HepG2 (cell line): ENCODE results near the gene PCAT7. TPM values are rescaled to one million over a fixed set of nuclear protein-coding genes. Genes with fewer than 3 reads are reported as not detected.

Source experiments
- ATAC-seq: fragments of 200-7000 bp; cut with Tn5 transposase; 3 replicates; pipeline ENCODE4 v1.9.1; 2020; ENCODE audit warnings: mild to moderate bottlenecking, moderate library complexity
- BruUV-seq: library from RNA; stranded (reverse); fragments of 400-500 nt; replicated peaks from 2 replicates; lab custom pipeline; 2021; lab: Mats Ljungman, UMichigan
- CTCF ChIA-PET: fragments of 300-600 bp; formaldehyde crosslinking; extraction: SDS; loops from one replicate; lab custom pipeline; 2021; ENCODE audit warnings: low total read pairs, inconsistent platforms, low intra/inter-chr PET ratio; lab: Yijun Ruan, JAX
- POLR2A ChIA-PET: fragments of 350-600 bp; sonication (Branson Sonifier 250); formaldehyde crosslinking; loops from one replicate; lab custom pipeline; 2020; ENCODE audit warnings: antibody characterized with exemption, inconsistent platforms; lab: Yijun Ruan, JAX
- DNase-seq: peaks from one replicate; pipeline ENCODE4 v3.0.0-alpha.2; 2015; ENCODE audit warnings: low spot score
- FAIRE-seq: peaks from 3 replicates; lab custom pipeline; 2011; peaks lifted over from hg19 to GRCh38; lab: Jason Lieb, UNC
- H2AFZ ChIP-seq: one replicate; pipeline ENCODE4 v1.6.1; 2011; ENCODE audit warnings: low read length, inconsistent platforms
- H3K27ac ChIP-seq: fragments of 300-600 bp; 3 replicates; pipeline ENCODE4 v1.8.0; 2011; ENCODE audit warnings: mixed run types, mild to moderate bottlenecking, mixed read lengths, low read length, inconsistent platforms; ENCODE audit not compliant: insufficient read depth; ENCODE audit errors: extremely low read length
- H3K27me3 ChIP-seq, 2 experiments: fragments of 200-600 bp in 1 of 2; 2 replicates in 1 of 2; 3 replicates in 1 of 2; pipeline versions ENCODE4 v1.6.0 to v1.8.0; 2011; ENCODE audit warnings: low read length in 2 of 2, mild to moderate bottlenecking in 2 of 2, moderate library complexity in 2 of 2, inconsistent platforms in 1 of 2; ENCODE audit not compliant: insufficient read depth in 2 of 2, control insufficient read depth in 1 of 2
- H3K36me3 ChIP-seq, 2 experiments: fragments of 200-600 bp in 1 of 2; replicated peaks in 1 of 2; 2 replicates in 1 of 2; 3 replicates in 1 of 2; pipeline versions ENCODE4 v1.5.1 to v1.8.0; 2011; ENCODE audit warnings: low read length in 2 of 2, inconsistent platforms in 1 of 2; ENCODE audit not compliant: insufficient read depth in 2 of 2, control insufficient read depth in 1 of 2
- H3K4me1 ChIP-seq: 2 replicates; pipeline ENCODE4 v1.5.1; 2012; ENCODE audit warnings: low read length, inconsistent platforms; ENCODE audit not compliant: insufficient read depth
- H3K4me2 ChIP-seq: 2 replicates; pipeline ENCODE4 v1.6.0; 2011; ENCODE audit warnings: low read depth, low read length, inconsistent platforms
- H3K4me3 ChIP-seq, 3 experiments: fragments of 200-600 bp in 1 of 3; sonication (generic), shearing (Covaris generic) in 1 of 3; replicated peaks in 1 of 3; 2 replicates each; pipeline ENCODE4 v1.5.1; 2011 to 2016; ENCODE audit warnings: low read length in 3 of 3, inconsistent platforms in 2 of 3, low read depth in 2 of 3, mild to moderate bottlenecking in 2 of 3, control low read depth in 1 of 3, mixed read lengths in 1 of 3; ENCODE audit not compliant: insufficient read depth in 1 of 3
- H3K79me2 ChIP-seq: one replicate; pipeline ENCODE4 v1.6.1; 2011; ENCODE audit warnings: low read length, inconsistent platforms; ENCODE audit not compliant: insufficient read depth
- H3K9ac ChIP-seq: 2 replicates; pipeline ENCODE4 v1.6.0; 2011; ENCODE audit warnings: mild to moderate bottlenecking, low read depth, low read length, inconsistent platforms; ENCODE audit not compliant: insufficient read depth
- H3K9me3 ChIP-seq: 2 replicates; pipeline ENCODE4 v1.5.1; 2012; ENCODE audit warnings: mild to moderate bottlenecking, low read length
- H4K20me1 ChIP-seq: 2 replicates; pipeline ENCODE4 v1.6.0; 2011; ENCODE audit warnings: inconsistent platforms, mild to moderate bottlenecking, low read length, moderate library complexity; ENCODE audit not compliant: insufficient read depth
- CBFB ChIP-seq: sonication (generic); formaldehyde crosslinking; IDR thresholded peaks from 2 replicates; pipeline ENCODE4 v1.4.0; 2020; ENCODE audit warnings: missing genetic modification reagents
- NONO ChIP-seq, 2 experiments: fragments of 450-650 bp in 1 of 2; sonication (generic) in 1 of 2; formaldehyde crosslinking in 1 of 2; IDR thresholded peaks in 1 of 2; conservative IDR thresholded peaks in 1 of 2; 2 replicates each; pipeline versions ENCODE4 v1.6.1 to v1.8.0; 2017 to 2022; ENCODE audit warnings: mild to moderate bottlenecking in 1 of 2, missing genetic modification reagents in 1 of 2, moderate library complexity in 1 of 2
- PATZ1 ChIP-seq: sonication (generic); formaldehyde crosslinking; IDR thresholded peaks from 2 replicates; pipeline ENCODE4 v1.4.0; 2020; ENCODE audit warnings: missing genetic modification reagents
- SKIL ChIP-seq: sonication (generic); formaldehyde crosslinking; IDR thresholded peaks from 2 replicates; pipeline ENCODE4 v1.8.0; 2022; ENCODE audit warnings: missing genetic modification reagents, mild to moderate bottlenecking, moderate library complexity, borderline replicate concordance
- SOX13 ChIP-seq, 3 experiments: fragments of 450-650 bp in 1 of 3; sonication (generic) in 1 of 3; formaldehyde crosslinking in 1 of 3; IDR thresholded peaks in 2 of 3; conservative IDR thresholded peaks in 1 of 3; 2 replicates each; pipeline versions ENCODE4 v1.5.0 to v1.6.1; 2016 to 2020; ENCODE audit warnings: antibody characterized with exemption in 1 of 3, mild to moderate bottlenecking in 1 of 3, missing compliant biosample characterization in 1 of 3, missing genetic modification reagents in 1 of 3, moderate library complexity in 1 of 3
- SPEN ChIP-seq: sonication (generic); formaldehyde crosslinking; IDR thresholded peaks from 2 replicates; pipeline ENCODE4 v1.5.1; 2020; ENCODE audit warnings: low read depth, mild to moderate bottlenecking, missing genetic modification reagents
- TP53 ChIP-seq: sonication (generic); formaldehyde crosslinking; conservative IDR thresholded peaks from 2 replicates; pipeline ENCODE4 v1.4.0; 2020; ENCODE audit warnings: missing genetic modification reagents
- ZBTB4 ChIP-seq: sonication (generic); formaldehyde crosslinking; IDR thresholded peaks from 2 replicates; pipeline ENCODE4 v1.4.0; 2020; ENCODE audit warnings: missing genetic modification reagents, mild to moderate bottlenecking, borderline replicate concordance
- ZNF180 ChIP-seq: sonication (generic); formaldehyde crosslinking; IDR thresholded peaks from 2 replicates; pipeline ENCODE4 v1.4.0; 2020; ENCODE audit warnings: low read depth, missing genetic modification reagents, borderline replicate concordance
- ZNF451 ChIP-seq: sonication (generic); formaldehyde crosslinking; IDR thresholded peaks from 2 replicates; pipeline ENCODE4 v1.5.0; 2020; ENCODE audit warnings: mild to moderate bottlenecking, missing genetic modification reagents
- ZNF510 ChIP-seq: sonication (generic); formaldehyde crosslinking; IDR thresholded peaks from 2 replicates; pipeline ENCODE4 v1.4.0; 2020; ENCODE audit warnings: low read depth, mild to moderate bottlenecking, missing genetic modification reagents
- WGBS: methylation state at CpG from one replicate; pipeline ENCODE4 v1.1.6; 2017; ENCODE audit warnings: low lambda C conversion rate; 5-methylcytosine and 5-hydroxymethylcytosine counted together
- in situ Hi-C: cut with HindIII; loops from 2 replicates; pipeline ENCODE4 v1.10.0; 2017; ENCODE audit warnings: low pct_unique_long_range_greater_than_20kb; ENCODE audit not compliant: extremely low pct_ligation_motif_present
- intact Hi-C: fragments of 100-400 bp; cut with micrococcal nuclease; formaldehyde crosslinking; loops from one replicate; pipeline ENCODE4 v1.10.0; 2022; ENCODE audit not compliant: unreplicated experiment
- polyA plus RNA-seq, 8 experiments: library from polyadenylated mRNA; depleted of rRNA in 3 of 8; stranded (reverse) in 7 of 8; unstranded in 1 of 8; fragments of >200 nt; fragmentation: Illumina TruSeq in 4 of 8; extraction: Trizol in 4 of 8; gene quantifications; 2 replicates each; pipeline versions ENCODE4 v1.2.1 to v1.2.3, GENCODE V29; 2011 to 2016; ENCODE audit warnings: low read depth in 4 of 8, missing spikeins in 1 of 8, mixed read lengths in 1 of 8; ENCODE audit not compliant: insufficient read depth in 1 of 8
- total RNA-seq, 5 experiments: library from RNA; depleted of rRNA; stranded (reverse); fragments of >200 nt; fragmentation: Illumina TruSeq; extraction: Trizol; gene quantifications; 2 replicates each; pipeline ENCODE4 v1.2.3, GENCODE V29; 2016; ENCODE audit warnings: low read depth in 1 of 5

PCAT7 gene
- total and polyA plus RNA-seq, 2 of the 13 experiments (the other 11 are each of a cell fraction or from before 2014, with no cell fraction given), result 2.3 to 3.9 TPM

GRCh38 chr9:94553029-94553938 lies 1.6 kb upstream of the PCAT7 start:
- ChIA-PET CTCF (interaction anchor here (1.4 to 1.7 kb wide), 2 partner anchors 50 to 70 kb away, joined by 7 to 17 read pairs; no protein-coding TSS in a partner anchor), POLR2A (interaction anchor here (1.2 to 2.8 kb wide), 4 partner anchors 50 to 114 kb away, joined by 3 to 37 read pairs (median 4); no protein-coding TSS in a partner anchor)
- FAIRE-seq (peak; percentile 49), DNase-seq (peak; percentile 80), ATAC-seq (peak; percentile 85)
- Histone ChIP-seq H3K4me1 (peaks cover 29% of the 10 kb centered on the region), H3K4me3 (peak overlapping the region; percentile 75 to 89 (median 79)), H4K20me1 (peaks cover 3% of the 10 kb centered on the region; the same call in 1 of the 2 replicates), H3K4me2 (peak overlapping the region; percentile 85), H3K9me3 (no peaks in the 10 kb centered on the region), H3K36me3 (peaks cover 1 to 11% of the 10 kb centered on the region in 2 experiments; a peak in 2 of 5 replicates), H2AFZ (no peak overlapping the region), H3K27me3 (no peaks in the 10 kb centered on the region; a peak in 1 of 5 replicates), H3K79me2 (peaks cover 11% of the 10 kb centered on the region), H3K9ac (peak overlapping the region; percentile 86), H3K27ac (peak overlapping the region; percentile 53)
- 83% methylated on average over 7 of the region's 29 CpGs for WGBS
- BruUV-seq, result no TSS peak
- in situ Hi-C loops (no loop called here), intact Hi-C loops (no loop called here)
- TF ChIP-seq NONO (IDR thresholded peaks at IDR 0.05) (no peak), NONO (CRISPR knock-in tag; conservative IDR thresholded peaks at IDR 0.05) (peak; percentile 50; the same call in 1 of the 2 replicates), TP53 (no peak), ZNF451 (0 out of 2 replicates have a peak, but pooled peaks have one; percentile 31), SPEN (peak; percentile 49; the same call in 1 of the 2 replicates), ZNF510 (CRISPR knock-in tag) (no peak), CBFB (CRISPR knock-in tag) (0 out of 2 replicates have a peak, but pooled peaks have one; percentile 23), ZNF180 (CRISPR knock-in tag) (no peak), PATZ1 (CRISPR knock-in tag) (peak; percentile 29; the same call in 1 of the 2 replicates), SKIL (CRISPR knock-in tag) (no peak), ZBTB4 (CRISPR knock-in tag) (peak; percentile 65; the same call in 1 of the 2 replicates), SOX13 (IDR thresholded peaks at IDR 0.05) (no peak), SOX13 (CRISPR knock-in tag; conservative IDR thresholded peaks at IDR 0.05 in 1 of 2, IDR thresholded peaks at IDR 0.05 in 1 of 2) (peak in 1 of 2 experiments; percentile 7; a peak in 1 of 4 replicates)
